NCI-H510A (cell line): ENCODE data around the gene CYP2B6.
"Not testable (repeated sequence)": the region's sequence is repeated elsewhere in the genome, so short reads cannot be mapped to it uniquely, and the experiment has no call there.

ENCODE experiments used
- DNase-seq: peaks from one replicate; lab custom pipeline; 2025; lab: John Stamatoyannopoulos, UW

Gene CYP2B6

DNA sequence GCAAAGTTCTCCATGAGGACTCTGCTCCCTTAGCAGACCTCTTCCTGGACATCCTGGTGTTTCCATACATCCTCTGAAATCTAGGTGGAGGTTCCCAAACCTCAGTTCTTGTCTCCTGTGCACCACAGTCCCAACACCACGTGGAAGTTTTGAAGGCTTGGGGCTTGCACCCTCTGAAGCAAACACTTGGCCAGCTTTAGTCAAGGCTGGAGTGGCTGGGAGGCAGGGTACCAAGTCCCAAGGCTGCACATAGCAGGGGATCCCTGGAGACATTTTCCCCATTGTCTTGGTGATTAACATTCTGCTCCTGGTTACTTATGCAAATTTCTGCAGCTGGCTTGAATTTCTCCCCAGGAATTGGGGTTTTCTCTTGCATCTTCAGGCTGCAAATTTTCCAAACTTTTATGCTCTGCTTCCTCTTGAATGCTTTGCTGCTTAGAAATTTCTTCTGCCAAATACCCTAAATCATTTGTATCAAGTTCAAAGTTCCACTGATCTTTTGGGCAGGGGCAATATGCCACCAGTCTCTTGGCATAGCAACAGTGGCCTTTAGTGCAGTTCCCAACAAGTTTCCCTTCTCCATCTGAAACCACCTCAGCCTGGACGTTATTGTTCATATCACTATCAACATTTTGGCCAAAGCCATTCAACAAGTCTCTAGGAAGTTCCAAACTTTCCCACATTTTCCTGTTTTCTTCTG, 10.2 kb upstream of the CYP2B6 start:
- DNase-seq = not testable (repeated sequence)

DNA sequence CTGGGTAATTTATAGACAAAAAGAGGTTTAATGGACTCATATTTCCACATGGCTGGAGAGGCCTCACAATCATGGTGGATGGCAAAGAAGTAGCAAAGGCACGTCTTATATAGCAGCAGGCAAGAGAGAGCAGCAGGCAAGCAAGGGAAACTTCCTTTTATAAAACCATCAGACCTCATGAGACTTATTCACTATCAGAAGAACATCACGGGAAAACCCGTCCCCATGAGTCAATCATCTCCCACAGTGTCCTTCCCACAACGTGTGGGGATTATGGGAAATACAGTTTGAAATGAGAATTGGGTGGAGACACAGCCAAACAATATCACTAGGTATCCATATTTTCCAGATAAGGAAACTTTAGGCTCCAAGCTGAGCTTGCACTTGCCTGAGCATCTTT, 9.5 kb upstream of the CYP2B6 start:
- no peak for DNase-seq

DNA sequence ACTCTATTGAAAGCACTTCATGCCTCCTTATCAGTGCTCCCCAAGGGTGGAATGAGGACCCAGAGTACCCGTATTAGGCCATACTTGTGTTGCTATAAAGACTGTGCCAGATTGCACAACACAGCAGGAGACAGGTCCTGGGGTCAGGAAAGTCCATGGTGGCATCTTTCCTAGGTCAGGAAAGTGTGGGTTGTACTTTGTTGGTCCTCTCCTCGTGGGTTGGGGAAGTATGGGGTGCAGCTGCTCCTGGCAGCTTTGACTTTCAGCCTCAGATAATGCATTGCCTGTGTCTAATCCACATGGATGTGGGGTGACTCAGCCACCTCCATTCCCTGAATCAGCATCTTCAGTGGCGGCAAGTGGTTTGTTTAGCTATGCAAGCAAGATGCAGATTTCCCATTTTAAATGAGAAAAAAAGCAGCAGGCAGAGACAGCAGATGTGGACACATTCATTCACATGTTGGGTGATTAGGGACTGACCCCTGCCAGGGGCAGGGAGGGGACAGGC, 8.4 kb upstream of the CYP2B6 start:
- DNase-seq = no peak

DNA sequence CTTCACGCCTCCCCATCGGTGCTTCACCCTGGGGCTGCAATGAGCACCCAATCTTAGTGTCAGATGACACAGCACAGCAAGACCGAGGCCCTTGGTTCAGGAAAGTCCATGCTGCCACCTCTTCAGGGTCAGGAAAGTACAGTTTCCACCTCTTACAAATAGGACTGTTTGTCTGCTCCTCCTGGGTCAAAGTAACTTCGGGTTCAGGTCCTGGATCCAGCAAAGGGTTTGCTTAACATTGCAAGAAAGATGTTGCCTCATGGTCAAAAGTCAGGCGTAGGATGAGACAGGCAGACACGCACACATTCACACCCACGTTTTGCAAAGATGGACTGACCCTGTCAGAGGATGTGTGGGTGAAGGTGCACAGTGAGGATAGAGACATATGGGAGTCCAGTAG, 1.6 kb upstream of the CYP2B6 start:
- DNase-seq = no peak

DNA sequence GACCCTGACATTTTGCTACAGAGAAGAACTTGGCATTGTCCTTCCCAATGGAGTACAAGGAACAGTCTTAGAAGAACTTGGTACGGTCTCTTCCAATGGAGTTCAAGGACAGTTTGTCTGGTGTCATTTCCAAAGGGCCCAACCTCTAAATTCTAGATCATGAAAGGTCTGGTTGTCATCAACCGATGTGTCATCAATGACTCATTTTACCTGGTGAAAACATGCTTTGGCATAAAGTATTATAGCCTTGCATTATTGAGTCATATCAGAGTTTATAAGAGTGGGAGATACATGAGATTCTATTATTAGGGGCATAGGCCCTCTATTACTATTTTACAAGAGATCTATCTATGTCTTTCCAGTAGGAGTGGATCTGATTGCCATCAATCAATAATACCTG, 4.3 kb downstream of the CYP2B6 start:
- no peak for DNase-seq

DNA sequence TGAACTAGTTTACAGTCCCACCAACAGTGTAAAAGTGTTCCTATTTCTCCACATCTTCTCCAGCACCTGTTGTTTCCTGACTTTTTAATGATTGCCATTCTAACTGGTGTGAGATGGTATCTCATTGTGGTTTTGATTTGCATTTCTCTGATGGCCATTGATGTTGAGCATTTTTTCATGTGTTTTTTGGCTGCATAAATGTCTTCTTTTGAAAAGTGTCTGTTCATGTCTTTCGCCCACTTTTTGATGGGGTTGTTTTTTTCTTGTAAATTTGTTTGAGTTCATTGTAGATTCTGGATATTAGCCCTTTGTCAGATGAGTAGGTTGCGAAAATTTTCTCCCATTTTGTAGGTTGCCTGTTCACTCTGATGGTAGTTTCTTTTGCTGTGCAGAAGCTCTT, 7.9 kb downstream of the CYP2B6 start:
- not testable (repeated sequence) for DNase-seq

DNA sequence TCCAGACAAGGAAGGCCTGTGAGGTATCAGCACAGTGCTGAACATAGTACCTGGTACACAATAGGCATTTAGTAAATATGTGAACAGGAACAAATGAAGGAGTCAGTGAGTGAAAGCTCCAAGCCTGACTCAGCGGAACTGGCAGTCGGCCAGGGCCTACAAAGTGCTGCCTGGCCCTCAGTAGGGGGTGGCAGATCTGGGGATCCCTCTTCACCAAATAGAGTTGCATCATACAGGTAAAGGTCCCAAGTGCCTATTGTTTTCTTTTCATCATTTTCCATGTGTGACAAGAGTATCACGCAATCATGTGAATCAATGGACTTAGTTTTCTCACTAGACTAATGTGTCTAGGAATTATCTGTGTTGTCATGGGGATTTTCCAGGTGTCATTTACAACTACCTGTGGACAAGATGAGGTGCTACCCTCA, 9.2 kb downstream of the CYP2B6 start:
- no peak for DNase-seq

DNA sequence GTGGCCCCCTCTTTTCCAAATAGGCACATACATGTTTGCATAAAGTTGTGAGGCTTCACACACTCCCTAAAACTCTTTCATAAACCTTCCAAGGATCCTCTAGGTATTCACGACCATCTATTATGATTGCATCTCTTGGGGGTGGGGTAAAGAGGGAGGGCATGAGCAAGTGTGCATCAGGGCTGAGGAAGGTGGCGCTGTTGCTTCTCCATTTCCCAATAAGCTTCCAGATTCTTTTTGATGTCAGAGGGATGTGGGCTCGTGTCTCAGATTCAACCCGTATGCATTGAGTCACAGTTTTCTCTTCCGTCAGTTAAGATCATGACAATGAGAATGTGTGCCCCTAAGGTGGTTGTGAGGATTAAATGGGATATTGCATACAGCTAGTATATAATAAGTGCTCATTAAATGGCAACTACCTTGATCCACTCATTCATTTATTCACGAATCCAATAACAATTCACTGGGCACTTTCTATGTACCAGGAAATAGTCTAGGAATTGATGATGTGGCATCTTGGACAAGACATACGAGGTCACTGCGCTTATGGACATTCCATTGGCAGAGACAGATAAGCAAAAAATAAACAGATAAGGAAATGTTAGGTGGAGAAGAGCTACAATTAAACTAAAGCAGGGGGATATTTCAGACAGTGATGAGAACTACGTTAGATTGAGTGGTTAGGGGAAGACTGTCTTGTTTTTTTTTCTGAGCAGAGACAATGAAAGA, 10.3 kb downstream of the CYP2B6 start:
- DNase-seq = no peak

DNA sequence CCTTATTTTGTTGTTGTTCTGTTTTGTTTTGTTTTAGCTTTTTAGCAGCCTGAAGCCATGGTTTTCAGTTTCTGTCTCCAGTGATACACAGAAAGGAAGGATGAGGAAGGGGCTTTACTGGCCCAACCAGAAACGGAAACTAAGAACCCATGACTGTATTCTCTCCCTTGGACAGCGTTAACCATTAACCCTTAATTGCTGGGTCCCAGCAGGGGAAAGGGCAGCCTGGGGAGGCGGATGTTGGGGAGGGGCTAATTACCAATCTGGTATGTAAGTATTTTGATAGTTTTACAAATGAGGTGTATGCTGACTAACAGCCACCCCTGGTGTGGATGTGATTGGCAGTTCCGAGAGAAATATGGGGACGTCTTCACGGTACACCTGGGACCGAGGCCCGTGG, 12.6 kb downstream of the CYP2B6 start:
- DNase-seq = not testable (repeated sequence)

DNA sequence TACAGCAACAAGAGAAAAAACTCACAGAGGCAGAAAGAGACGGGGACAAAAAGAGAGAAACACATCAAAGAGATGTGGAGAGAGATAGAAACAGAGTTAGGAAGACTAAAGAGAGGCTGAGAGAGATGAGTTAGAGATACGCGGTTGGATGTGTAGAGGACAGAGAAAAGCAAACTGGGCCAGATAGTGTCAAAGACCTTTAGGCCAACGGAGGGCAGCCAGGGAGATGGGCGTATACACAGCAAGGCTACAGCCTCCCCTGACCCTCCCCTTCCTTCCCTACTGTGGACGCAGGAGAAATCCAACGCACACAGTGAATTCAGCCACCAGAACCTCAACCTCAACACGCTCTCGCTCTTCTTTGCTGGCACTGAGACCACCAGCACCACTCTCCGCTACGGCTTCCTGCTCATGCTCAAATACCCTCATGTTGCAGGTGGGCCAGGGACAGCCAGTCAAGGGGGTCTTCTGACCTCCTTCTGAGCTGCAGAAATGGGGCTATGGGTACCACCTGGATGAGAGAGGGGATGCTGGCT, 18.7 kb downstream of the CYP2B6 start:
- DNase-seq = no peak

DNA sequence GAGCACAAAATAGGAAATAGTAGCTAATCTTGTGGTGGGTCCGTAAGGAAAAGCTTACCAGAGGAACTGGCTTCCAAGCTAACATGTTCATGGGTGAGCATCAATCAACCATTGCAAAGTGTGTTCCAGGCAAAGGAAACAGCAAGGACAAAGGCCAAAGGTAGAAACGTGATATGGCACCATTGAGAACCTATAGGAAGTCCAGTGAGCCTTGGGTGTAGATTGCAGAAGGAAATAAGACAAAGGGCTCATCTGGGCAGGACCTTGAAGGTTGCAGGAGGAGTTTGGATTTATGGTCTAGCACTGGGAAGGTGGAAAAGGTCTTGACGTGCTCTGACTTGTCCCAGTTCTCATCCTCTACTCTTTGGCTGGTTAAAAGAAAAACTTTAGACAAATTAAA, 22.3 kb downstream of the CYP2B6 start:
- DNase-seq = no peak

DNA sequence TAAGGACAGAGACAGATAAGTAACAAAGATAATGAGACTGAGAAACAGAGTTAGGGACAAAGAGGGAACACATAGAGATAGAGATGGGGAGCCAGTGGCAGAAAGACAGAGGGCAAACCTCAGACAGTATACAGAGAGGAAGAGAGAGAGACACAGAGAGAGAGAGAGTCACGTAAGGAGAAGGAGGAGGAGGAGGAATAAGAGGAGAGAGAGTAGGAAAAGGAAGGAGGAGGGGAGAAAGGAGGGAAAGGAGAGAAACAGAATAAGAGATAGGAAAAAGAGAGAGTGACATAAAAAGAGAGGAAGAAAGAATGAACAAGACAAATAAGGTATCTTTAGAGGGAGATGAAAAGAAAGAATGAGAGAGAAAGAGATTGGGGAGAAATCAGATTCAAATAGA, 23.6 kb downstream of the CYP2B6 start:
- no peak for DNase-seq

DNA sequence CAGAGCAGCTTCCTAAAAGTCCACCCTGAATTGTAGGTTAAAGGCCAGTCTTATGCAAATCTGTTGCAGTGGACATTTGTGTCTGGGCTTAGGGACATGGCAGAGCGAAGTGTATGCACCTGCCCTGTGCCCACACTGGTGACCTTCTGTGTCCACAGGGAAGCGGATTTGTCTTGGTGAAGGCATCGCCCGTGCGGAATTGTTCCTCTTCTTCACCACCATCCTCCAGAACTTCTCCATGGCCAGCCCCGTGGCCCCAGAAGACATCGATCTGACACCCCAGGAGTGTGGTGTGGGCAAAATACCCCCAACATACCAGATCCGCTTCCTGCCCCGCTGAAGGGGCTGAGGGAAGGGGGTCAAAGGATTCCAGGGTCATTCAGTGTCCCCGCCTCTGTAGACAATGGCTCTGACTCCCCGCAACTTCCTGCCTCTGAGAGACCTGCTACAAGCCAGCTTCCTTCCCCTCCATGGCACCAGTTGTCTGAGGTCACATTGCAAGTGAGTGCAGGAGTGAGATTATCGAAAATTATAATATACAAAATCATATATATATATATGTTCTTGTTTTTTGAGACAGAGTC, 25.5 kb downstream of the CYP2B6 start:
- no peak for DNase-seq

DNA sequence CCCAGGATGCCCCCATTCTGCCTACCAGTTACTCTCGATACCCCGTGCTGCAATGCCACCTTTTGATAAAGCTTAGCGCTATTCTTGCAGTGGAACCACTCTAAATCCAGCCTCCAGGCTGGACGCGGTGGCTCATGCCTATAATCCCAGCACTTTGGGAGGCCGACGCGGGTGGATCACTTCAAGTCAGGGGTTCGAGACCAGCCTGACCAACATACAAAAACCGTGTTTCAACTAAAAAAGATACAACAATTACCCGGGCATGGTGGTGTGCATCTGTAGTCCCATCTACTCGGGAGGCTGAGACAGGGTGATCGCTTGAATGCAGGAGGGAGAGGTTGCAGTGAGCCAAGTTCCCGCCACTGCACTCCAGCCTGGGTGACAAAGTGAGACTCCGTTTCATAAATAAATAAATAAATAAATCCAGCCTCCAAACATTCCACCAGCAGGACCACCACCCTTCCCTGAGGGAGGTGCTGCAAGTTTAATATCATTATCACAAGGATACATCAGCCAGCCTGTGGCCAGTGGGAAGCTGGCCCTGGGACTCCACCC, 27.7 kb downstream of the CYP2B6 start:
- no peak for DNase-seq

DNA sequence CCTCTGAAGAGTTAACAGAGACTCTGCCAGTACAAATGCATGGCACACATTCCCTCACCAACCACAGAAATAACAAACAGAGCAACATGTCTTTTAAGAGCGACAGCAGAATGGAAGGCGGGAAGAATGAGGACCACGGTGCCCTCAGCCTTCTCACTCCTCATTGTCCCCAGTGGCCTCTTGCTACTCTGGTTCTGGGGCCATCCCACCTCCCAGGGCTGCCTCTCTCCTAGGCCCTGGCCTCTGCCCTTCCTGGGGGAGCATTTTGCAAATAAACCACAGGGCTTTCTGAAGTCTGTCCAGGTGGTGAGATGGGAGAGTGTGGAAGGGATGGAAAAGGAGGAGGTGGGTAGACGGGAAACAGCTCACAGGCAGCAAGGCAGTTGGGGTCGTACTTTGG, 28.3 kb downstream of the CYP2B6 start:
- no peak for DNase-seq

DNA sequence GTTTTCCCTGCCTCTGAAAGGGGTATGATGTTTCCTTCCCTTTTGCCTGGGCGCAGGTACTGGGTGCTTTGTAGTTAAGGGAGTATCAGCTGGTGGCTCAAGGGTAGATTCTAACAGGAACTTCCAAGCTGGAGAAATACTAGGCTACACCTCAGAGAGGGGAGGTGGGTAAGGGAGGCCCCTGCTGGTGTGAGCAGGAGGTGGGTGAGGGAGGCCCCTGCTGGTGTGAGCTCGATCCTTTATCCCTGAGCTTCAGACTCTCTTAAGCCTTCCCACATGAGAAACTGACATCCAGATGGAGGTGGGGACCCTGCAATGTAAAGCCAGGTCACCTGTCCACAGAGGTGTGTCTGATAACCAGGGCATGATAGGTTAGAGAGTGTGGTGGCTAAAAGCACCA, 32.1 kb downstream of the CYP2B6 start:
- no peak for DNase-seq

DNA sequence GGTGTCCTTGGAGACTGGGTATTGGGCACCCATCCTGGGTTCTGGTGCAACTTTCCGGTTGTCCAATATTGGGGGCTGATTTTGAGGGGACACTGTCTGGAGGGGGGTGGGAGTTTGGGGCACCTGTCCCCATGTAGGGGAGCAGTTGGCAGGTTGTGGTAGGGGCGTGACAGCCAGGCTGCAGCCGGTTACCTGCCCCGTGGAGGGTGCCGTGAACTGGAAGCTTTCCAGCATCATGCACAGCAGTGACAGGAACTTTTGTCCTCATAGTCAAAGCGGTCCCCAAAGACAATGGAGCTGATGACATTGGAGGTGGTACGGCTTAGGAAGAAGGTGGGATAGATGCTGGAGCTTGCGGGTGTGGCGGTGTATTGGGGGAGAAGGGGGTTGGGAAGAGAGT, 34.3 kb downstream of the CYP2B6 start:
- DNase-seq = no peak

DNA sequence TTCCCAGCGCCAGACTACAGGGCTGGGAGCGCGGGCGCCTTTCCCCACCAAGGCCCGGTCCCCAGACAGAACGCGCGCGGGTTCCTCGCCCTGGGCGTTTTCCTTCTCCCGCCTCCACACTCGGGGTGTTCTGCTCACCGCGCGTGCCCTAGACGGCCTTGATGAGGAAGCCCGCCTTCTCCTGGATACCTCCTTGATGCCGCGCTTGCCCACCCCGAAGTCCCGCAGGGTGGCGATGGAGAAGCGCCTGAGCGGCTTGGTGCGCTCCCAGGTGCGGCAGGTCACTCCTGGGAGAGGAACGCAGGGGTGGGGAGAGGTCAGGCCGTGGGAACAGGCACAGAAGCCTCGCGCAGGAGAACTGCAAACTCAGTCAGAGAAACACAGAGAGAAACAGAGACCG, 34.8 kb downstream of the CYP2B6 start:
- DNase-seq = no peak

DNA sequence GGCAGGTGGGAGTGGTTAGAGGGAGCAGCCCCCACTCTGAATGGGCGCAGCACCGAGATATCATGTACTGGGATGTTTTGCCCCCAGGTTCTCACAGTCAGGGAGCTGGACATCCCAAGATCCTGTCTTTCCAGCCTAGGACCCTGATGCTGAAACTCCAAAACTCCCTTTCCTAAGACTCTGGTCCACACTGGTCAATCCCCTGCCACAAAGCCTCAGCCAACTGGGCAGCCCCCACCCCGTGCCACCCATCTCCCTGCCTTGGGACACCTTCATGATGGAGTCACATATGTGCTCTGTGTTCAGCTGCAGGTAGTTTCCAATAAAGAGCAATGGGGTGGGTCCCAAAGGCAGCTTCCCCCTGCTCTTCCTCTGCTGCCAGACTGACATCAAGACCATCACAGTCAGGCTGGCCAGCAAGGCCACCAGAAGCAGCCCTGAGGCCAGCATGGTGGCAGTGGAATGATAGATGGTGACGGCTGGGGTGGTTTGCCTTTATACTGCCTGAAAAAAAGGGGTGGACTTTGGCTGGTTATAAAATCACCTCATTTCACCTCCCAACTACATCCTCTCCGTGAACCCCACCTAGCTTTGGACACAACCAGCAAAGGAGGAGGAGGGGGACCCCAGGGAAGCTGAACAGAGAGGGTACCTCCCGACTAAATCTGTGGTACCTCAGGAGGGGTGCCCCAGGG, 36.3 kb downstream of the CYP2B6 start:
- DNase-seq = no peak

DNA sequence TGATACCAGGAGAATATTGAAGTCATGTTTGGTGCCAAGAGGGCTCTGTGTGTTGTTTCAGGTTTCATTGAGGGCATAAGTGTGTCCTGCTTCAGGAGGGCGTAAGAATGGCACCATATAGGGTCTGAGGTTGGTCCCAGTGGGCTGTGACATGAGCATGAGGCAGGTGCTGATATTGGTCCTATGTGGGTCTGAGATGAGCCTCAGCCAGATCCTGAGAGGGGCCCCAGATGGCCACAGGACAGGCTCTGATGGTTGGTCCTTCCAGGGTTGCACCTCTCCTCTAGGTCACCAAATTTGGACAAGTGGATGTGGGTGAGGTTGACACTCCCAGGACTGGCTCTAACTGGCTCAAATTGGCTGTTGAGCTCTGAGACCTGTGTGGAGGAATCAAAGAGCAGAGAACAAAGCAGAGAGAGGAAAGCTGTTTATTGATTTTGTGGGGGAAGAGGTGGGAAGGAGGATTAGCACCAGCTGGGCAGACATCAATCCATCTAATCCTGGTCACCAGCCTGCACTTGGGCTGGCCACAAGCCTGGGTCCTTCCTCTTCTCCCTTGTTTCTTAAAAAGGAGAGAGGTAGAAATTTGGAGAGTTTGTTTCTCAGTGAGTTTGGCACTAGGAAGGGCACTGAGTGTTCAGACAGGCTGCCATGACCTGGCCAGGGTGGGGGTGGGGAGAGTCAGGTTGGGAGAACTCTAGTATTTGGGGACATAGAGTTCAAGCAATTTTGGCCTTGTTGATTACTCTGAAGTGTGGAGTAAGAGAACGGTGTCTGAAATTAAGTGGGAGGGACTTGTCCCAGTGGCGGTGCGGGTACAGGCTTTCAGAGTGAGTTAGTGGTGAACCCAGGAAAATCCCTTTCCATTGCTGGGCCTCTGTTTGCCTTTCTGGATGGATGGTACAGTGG, 38.7 kb downstream of the CYP2B6 start:
- no peak for DNase-seq

DNA sequence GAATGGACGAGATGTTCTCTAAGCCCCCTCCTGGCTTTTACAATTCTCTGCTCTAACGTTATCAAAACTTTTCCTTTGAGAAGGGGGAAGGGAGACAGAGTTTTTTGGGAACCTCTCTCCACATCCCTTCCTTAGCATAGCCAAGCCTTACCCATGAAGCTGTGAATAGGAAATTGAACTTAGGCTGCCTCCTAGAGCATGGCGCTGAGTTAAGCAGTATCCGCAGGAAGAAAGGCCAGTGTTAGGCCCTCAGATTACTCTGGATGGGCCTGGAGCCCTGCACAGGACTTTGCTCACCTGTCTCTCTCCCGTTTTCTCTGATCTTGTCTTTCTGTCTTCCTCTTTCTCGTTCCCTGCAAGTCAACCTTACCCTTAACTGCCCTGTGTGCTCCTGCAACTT, 39.6 kb downstream of the CYP2B6 start:
- DNase-seq = no peak
